GM23248 (cell line): ENCODE measurements around the gene AKR1B15.

ENCODE experiments used
- EZH2 ChIP-seq: fragments of 200-600 bp; sonication (generic); IDR thresholded peaks from 2 replicates; pipeline ENCODE4 v1.6.1; 2018; ENCODE audit warnings: antibody characterized with exemption, mild to moderate bottlenecking; ENCODE audit not compliant: insufficient read depth, poor library complexity, severe bottlenecking
- EZH2phosphoT487 ChIP-seq: fragments of 200-600 bp; sonication (generic); IDR thresholded peaks from 2 replicates; pipeline ENCODE4 v1.6.1; 2018; ENCODE audit warnings: antibody characterized with exemption, moderate library complexity, mild to moderate bottlenecking, low read depth; ENCODE audit not compliant: insufficient read depth

- TF ChIP-seq EZH2phosphoT487 (no peak), EZH2 (no peak)
These were observed 70.9 kb downstream of the AKR1B15 start for GRCh38 chr7:134619627-134620331.
